ENCODE results near the gene NFIL3. TPM values are rescaled to one million over a fixed set of nuclear protein-coding genes. Genes with fewer than 3 reads are reported as not detected.
"Not testable (repeated sequence)": the region's sequence is repeated elsewhere in the genome, so short reads cannot be mapped to it uniquely, and the experiment has no call there.

NFIL3 gene, protein sequence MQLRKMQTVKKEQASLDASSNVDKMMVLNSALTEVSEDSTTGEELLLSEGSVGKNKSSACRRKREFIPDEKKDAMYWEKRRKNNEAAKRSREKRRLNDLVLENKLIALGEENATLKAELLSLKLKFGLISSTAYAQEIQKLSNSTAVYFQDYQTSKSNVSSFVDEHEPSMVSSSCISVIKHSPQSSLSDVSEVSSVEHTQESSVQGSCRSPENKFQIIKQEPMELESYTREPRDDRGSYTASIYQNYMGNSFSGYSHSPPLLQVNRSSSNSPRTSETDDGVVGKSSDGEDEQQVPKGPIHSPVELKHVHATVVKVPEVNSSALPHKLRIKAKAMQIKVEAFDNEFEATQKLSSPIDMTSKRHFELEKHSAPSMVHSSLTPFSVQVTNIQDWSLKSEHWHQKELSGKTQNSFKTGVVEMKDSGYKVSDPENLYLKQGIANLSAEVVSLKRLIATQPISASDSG
- 10 to 100 TPM; 13.7 to 23.5 TPM for total RNA-seq
- long read RNA-seq, transcript NFIL3-201 (2 exons, 2,085 nt): major isoform, 30 of 33 reads
- long read RNA-seq, partial matches to known transcripts: 1 of 33 reads
- long read RNA-seq, other reads (novel, unspliced or antisense): 2 of 33 reads

GRCh38 chr9:91423785-91424402, at the start of gene NFIL3:
TSS of gene NFIL3 (minus strand) at chr9:91423832. CDS start at chr9:91410734, 13,098 bp downstream.
- peak; percentile 82 for ATAC-seq
- intact Hi-C loops (cut with DNase I, micrococcal nuclease): no loop called here
- peak; percentile 80 to 83 for DNase-seq

- intact Hi-C loops (cut with DNase I, micrococcal nuclease); ATAC-seq; DNase-seq: not testable (repeated sequence)
Measured at GRCh38 chr9:91471524-91471923, 47.9 kb upstream of the NFIL3 start.

DNA sequence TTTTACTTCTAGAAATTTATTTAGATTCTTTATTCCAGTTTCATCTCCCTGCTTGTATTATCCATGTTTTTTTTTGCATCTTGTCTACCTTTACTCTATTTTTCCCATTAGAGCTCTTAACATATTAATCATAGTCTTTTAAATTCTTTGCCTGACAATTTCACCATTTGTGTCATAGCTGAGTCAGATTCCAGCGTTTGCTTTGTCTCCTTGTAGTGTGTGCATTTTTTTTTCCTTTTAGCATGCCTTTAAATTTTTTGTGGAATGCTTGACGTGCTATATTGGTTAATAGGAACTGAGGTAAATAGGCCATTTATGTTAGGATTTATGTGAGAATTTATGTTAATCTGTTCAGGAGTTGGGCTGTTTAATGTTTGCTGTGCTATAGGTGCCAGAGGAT, 41.8 kb upstream of the NFIL3 start:
- ATAC-seq (no peak), DNase-seq (no peak)
- intact Hi-C loops (cut with DNase I, micrococcal nuclease): no loop called here

DNA sequence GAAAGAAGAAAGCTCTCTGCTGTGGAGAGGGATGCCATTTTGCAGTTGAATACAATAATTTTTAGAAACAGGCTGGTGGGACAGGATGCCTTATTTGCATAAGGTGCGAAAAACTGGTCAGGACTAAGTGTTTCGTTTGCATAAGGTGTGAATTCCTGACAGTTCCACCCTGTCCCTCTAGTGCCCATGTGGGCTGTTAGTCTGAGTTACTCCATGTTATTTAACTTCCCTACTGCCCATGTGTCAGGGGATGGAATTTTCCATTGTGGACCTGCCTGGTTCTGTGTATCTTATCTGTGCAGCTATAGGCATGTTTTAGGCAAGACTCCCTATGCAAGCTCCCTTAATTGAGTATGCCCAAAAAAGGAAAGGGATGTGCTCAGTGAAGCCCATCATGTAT, 35.3 kb upstream of the NFIL3 start:
- DNase-seq (no peak), ATAC-seq (no peak)
- intact Hi-C loops (cut with DNase I, micrococcal nuclease): no loop called here

DNA sequence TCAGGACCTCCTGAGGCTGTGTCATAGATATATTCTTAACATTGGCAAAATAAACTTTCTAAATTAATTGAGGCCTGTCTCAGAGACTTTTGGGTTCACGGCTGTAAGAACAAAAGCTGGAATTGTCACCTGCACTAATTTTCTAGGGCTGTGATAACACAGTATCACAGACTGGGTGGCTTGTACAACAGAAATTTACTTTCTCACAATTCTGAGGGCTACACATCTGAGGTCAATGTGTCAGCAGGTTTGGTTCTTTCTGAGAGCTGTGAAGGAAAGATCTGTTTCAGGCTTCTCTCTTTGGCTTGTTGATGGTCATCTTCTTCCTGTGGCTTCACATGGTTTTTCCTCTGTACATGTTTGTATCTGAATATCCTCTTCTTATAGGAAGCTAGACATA, 29.2 kb upstream of the NFIL3 start:
- DNase-seq (no peak), ATAC-seq (no peak)
- intact Hi-C loops (cut with DNase I, micrococcal nuclease): no loop called here

DNA sequence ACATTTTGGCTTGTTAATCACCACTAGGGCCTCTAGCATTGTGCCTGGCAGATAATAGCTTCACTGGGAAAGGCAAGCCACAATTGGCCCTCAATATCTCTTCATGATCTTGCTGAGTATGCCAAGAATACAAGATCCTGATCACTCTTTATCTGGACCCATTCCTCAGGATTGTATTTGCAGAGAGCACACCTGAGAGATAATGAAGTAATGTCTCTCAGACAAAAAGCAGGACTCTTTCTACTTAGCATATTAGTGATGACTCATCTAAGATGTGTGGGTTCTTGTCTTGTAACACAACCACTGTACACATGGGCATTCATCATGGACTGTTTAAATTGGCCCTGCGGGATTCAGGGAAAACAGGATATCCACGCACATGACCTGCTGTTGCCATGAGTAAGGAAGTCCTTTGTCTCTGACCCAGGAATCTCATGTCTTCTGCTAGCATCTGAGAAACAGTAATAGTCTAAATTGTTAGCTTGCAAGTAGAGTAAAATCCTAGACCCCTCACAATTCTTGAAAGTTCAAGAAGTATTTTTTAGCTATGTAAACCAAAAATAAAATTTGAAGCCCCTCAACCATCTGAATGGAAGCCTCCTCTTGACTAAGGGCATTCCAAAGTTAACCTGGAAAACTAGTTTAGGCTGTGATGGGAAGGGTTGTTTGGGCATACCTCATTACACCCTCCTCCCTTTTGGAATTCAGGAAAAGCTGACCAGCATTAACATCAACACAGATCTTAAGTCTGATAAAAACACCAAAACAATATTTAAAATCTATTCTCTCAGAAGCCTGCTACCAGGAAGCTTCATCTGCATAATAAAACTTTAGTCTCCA, 28.0 kb upstream of the NFIL3 start:
- no peak for DNase-seq
- intact Hi-C loops (cut with DNase I, micrococcal nuclease): no loop called here
- no peak for ATAC-seq

- intact Hi-C loops (cut with DNase I, micrococcal nuclease): no loop called here
- ATAC-seq: no peak
- no peak for DNase-seq
Measured at GRCh38 chr9:91445135-91445534, 21.5 kb upstream of the NFIL3 start.

- DNase-seq: no peak
- no peak for ATAC-seq
- intact Hi-C loops (cut with DNase I, micrococcal nuclease): no loop called here
Measured at GRCh38 chr9:91443994-91444392, 20.4 kb upstream of the NFIL3 start.

GRCh38 chr9:91443321-91443993, 19.8 kb upstream of the NFIL3 start:
- ATAC-seq (no peak), DNase-seq (no peak)
- intact Hi-C loops (cut with DNase I, micrococcal nuclease): no loop called here

GRCh38 chr9:91436841-91437240, 13.2 kb upstream of the NFIL3 start:
- ATAC-seq (no peak), DNase-seq (no peak)
- intact Hi-C loops (cut with DNase I, micrococcal nuclease): no loop called here

- intact Hi-C loops (cut with DNase I, micrococcal nuclease): no loop called here
- ATAC-seq (peak; percentile 98), DNase-seq (no peak)
Measured at GRCh38 chr9:91433180-91433579, 9.5 kb upstream of the NFIL3 start.

DNA sequence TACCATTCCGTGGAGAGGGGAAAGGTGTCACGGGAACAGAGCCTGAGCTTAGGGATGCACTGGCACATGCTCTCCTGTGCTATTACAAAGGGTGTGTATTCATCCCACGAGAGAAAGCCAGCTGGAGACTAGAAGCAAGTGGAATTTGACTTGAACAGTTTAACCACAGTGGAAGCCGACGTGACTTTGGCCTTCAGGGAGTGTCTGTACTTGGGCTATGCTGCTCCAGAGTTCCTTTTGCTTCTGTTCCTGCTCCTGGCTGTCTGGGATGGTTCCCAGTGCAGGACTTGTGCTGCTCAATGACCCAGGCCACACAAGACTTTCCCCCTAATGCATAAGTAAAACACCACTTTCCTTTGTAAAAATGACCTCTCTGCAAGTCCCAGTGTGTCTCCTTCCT, 7.9 kb upstream of the NFIL3 start:
- intact Hi-C loops (cut with DNase I, micrococcal nuclease): no loop called here
- ATAC-seq (peak; percentile 51), DNase-seq (no peak)

DNA sequence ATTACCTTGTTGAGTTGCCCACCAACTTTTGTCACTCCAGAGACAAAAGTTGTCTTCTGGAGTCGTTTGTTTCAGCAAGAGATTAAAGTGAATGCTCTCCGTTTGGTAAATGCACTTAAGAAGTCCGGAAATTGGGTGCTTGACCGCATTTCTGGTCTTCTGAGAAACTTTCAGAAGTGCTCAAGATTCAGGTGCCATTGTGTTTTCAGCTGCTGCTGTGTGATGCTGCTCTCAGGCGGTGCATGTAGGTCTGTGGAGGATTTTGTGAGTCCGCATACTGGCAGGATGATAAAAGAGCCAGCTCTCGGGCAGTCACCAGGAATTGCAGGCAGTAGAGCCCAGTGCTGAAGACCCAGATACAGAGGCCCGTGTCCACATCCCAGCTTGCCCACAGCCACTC, 5.9 kb upstream of the NFIL3 start:
- ATAC-seq (no peak), DNase-seq (no peak)
- intact Hi-C loops (cut with DNase I, micrococcal nuclease): loop anchor here in 1 of 2 donors (5.0 kb wide), 2 partner anchors 392 to 512 kb away; no protein-coding TSS in a partner anchor

GRCh38 chr9:91428927-91429351, 5.3 kb upstream of the NFIL3 start:
- DNase-seq (no peak), ATAC-seq (no peak)
- intact Hi-C loops (cut with DNase I, micrococcal nuclease): loop anchor here in 1 of 2 donors (5.0 kb wide), 2 partner anchors 392 to 512 kb away; no protein-coding TSS in a partner anchor

- DNase-seq (no peak), ATAC-seq (no peak)
- intact Hi-C loops (cut with DNase I, micrococcal nuclease): loop anchor here in 1 of 2 donors (5.0 kb wide), 2 partner anchors 391 to 511 kb away; no protein-coding TSS in a partner anchor
Measured at GRCh38 chr9:91428436-91428835, 4.8 kb upstream of the NFIL3 start.

DNA sequence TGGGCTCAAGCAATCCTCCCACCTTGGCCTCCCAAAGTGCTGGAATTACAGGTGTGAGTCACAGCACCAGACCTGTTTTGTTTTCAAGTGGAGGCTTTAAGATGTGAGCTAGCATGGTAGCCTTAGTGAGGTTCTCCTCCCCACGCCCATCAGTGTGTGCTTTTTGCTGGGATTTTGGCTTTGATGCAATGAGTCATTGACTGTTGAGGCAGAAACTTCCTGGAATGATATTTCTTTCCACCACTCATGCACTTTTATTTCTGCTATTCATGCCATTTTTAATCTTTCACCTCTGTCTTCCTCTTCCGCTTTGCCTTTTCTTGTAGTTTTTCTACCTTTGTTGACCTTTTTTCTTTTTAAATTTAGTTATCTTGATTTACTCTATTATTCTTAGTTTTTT, 4.2 kb upstream of the NFIL3 start:
- intact Hi-C loops (cut with DNase I, micrococcal nuclease): loop anchor here in 1 of 2 donors (5.0 kb wide), 2 partner anchors 391 to 511 kb away; no protein-coding TSS in a partner anchor
- DNase-seq (no peak), ATAC-seq (no peak)

GRCh38 chr9:91426123-91426745, 2.6 kb upstream of the NFIL3 start:
- no peak for DNase-seq
- intact Hi-C loops (cut with DNase I, micrococcal nuclease): loop anchor here in 1 of 2 donors (5.0 kb wide), 2 partner anchors 389 to 509 kb away; no protein-coding TSS in a partner anchor
- ATAC-seq: peak; percentile 23

GRCh38 chr9:91425271-91425670, 1.6 kb upstream of the NFIL3 start:
- intact Hi-C loops (cut with DNase I, micrococcal nuclease): loop anchor here in 1 of 2 donors (5.0 kb wide), 2 partner anchors 388 to 508 kb away; no protein-coding TSS in a partner anchor
- ATAC-seq (no peak), DNase-seq (no peak)
